Activated CD8-positive, alpha-beta T cell treated with anti-CD3 and anti-CD28 coated beads for 36 hours (primary cell): ENCODE measurements around the gene CEMIP. TPM values are rescaled to one million over a fixed set of nuclear protein-coding genes. Genes with fewer than 3 reads are reported as not detected.

Source experiments
- ATAC-seq: fragments of 200-7000 bp; cut with Tn5 transposase; one replicate; pipeline ENCODE4 v1.10.0; 2021; ENCODE audit warnings: mild to moderate bottlenecking, moderate library complexity
- CTCF ChIA-PET: fragments of 350-600 bp; sonication (Branson Sonifier 250); formaldehyde crosslinking; loops from one replicate; lab custom pipeline; 2021; ENCODE audit warnings: antibody characterized with exemption; lab: Charles Lee
- POLR2A ChIA-PET: fragments of 350-600 bp; sonication (Branson Sonifier 250); formaldehyde crosslinking; loops from one replicate; lab custom pipeline; 2021; ENCODE audit warnings: antibody characterized with exemption; lab: Charles Lee
- DNase-seq: peaks from one replicate; pipeline ENCODE4 v3.0.0-alpha.2; 2020
- H3K27ac Mint-ChIP-seq: one replicate; pipeline ENCODE4 v1.8.0; 2021; ENCODE audit warnings: mild to moderate bottlenecking, mixed read lengths
- H3K27me3 Mint-ChIP-seq: one replicate; pipeline ENCODE4 v1.8.0; 2021; ENCODE audit warnings: mixed read lengths
- H3K36me3 Mint-ChIP-seq: one replicate; pipeline ENCODE4 v1.8.0; 2021; ENCODE audit warnings: low read depth, mixed read lengths
- H3K4me1 Mint-ChIP-seq: one replicate; pipeline ENCODE4 v1.8.0; 2021; ENCODE audit warnings: low read depth, mixed read lengths
- H3K4me3 Mint-ChIP-seq: one replicate; pipeline ENCODE4 v1.8.0; 2021; ENCODE audit warnings: mild to moderate bottlenecking, moderate library complexity, mixed read lengths
- H3K9me3 Mint-ChIP-seq: one replicate; pipeline ENCODE4 v1.8.0; 2021; ENCODE audit warnings: mixed read lengths
- intact Hi-C: fragments of 100-400 bp; cut with micrococcal nuclease; formaldehyde crosslinking; loops from one replicate; pipeline ENCODE4 v1.10.0; 2022
- total RNA-seq, 2 experiments: library from RNA; stranded (reverse); gene quantifications; one replicate each; pipeline ENCODE4 v1.2.3, GENCODE V29; 2021
- TF ChIP-seq, protein P1 (sequence below): fragments of 200-600 bp; IDR thresholded peaks from one replicate; pipeline ENCODE4 v1.8.0; 2022; ENCODE audit warnings: antibody characterized with exemption, mild to moderate bottlenecking

Gene CEMIP
- total RNA-seq, 2 experiments from 2014 or later, result not detected

- TF ChIP-seq, protein P1, sequence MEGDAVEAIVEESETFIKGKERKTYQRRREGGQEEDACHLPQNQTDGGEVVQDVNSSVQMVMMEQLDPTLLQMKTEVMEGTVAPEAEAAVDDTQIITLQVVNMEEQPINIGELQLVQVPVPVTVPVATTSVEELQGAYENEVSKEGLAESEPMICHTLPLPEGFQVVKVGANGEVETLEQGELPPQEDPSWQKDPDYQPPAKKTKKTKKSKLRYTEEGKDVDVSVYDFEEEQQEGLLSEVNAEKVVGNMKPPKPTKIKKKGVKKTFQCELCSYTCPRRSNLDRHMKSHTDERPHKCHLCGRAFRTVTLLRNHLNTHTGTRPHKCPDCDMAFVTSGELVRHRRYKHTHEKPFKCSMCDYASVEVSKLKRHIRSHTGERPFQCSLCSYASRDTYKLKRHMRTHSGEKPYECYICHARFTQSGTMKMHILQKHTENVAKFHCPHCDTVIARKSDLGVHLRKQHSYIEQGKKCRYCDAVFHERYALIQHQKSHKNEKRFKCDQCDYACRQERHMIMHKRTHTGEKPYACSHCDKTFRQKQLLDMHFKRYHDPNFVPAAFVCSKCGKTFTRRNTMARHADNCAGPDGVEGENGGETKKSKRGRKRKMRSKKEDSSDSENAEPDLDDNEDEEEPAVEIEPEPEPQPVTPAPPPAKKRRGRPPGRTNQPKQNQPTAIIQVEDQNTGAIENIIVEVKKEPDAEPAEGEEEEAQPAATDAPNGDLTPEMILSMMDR, result no peak
- DNase-seq, result no peak
- Mint-ChIP-seq H3K36me3 (peaks cover 10% of the 10 kb centered on the region), H3K9me3 (no peaks in the 10 kb centered on the region), H3K4me1 (no peaks in the 10 kb centered on the region), H3K4me3 (no peak overlapping the region), H3K27ac (no peak overlapping the region), H3K27me3 (no peaks in the 10 kb centered on the region)
- ChIA-PET CTCF (no interaction called here), POLR2A (interaction anchor here (1.1 kb wide), 1 partner anchor 9 kb away, joined by 3 read pairs; no protein-coding TSS in a partner anchor)
- ATAC-seq, result no peak
- intact Hi-C loops, result no loop called here
These were observed 134.4 kb downstream of the CEMIP start for GRCh38 chr15:80913541-80913940.

- Mint-ChIP-seq H3K9me3 (no peaks in the 10 kb centered on the region), H3K27me3 (no peaks in the 10 kb centered on the region), H3K36me3 (peaks cover 4% of the 10 kb centered on the region), H3K27ac (no peak overlapping the region), H3K4me1 (peaks cover 8% of the 10 kb centered on the region), H3K4me3 (no peak overlapping the region)
- TF ChIP-seq, protein P1, result no peak
- no peak for DNase-seq
- ChIA-PET POLR2A (no interaction called here), CTCF (interaction anchor here (0.9 kb wide), 1 partner anchor 139 kb away, joined by 3 read pairs; no protein-coding TSS in a partner anchor)
- ATAC-seq, result no peak
- intact Hi-C loops, result no loop called here
These were observed 136.3 kb downstream of the CEMIP start for GRCh38 chr15:80915472-80915871.

GRCh38 chr15:80916056-80916455, 136.9 kb downstream of the CEMIP start:
- ChIA-PET CTCF (interaction anchor here (0.9 kb wide), 1 partner anchor 139 kb away, joined by 3 read pairs; no protein-coding TSS in a partner anchor), POLR2A (no interaction called here)
- TF ChIP-seq, protein P1, result no peak
- H3K36me3 Mint-ChIP-seq, result peaks cover under 1% of the 10 kb centered on the region
- ATAC-seq (no peak), DNase-seq (no peak)
- H3K4me1 Mint-ChIP-seq, result peaks cover 14% of the 10 kb centered on the region
- H3K4me3 Mint-ChIP-seq, result no peak overlapping the region
- intact Hi-C loops, result no loop called here
- no peak overlapping the region for H3K27ac Mint-ChIP-seq
- no peaks in the 10 kb centered on the region for H3K9me3 Mint-ChIP-seq
- H3K27me3 Mint-ChIP-seq, result no peaks in the 10 kb centered on the region

DNA sequence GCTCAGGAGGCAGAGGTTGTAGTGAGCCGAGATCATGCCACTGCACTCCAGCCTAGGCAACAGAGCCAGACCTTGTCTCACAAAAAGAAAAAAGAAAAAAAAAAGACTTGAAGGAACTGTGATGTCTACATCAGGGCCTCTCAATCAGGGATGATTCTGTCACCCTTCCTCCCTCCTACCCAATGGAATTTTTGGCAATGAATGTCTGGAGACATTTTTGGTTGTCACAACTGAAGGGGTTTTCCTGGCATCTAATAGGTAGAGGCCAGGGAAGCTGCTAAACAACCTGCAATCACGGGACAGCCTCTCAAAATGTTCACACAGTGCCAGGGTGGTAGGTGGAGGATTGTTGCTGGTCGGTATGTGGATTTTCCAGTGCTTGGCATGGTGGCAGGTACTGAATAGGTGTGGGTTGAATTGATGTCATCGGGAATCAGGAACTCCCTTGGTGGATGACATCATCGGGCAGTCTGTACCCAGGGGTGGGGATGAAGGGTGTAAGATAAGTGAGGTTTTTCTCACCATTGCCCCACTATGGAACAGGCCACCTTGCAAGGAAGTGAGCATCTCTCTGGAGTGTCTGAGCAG, 139.1 kb downstream of the CEMIP start:
- H3K4me3 Mint-ChIP-seq, result no peak overlapping the region
- DNase-seq (no peak), ATAC-seq (no peak)
- H3K4me1 Mint-ChIP-seq, result peaks cover 15% of the 10 kb centered on the region
- peaks cover 2% of the 10 kb centered on the region for H3K36me3 Mint-ChIP-seq
- POLR2A ChIA-PET, result no interaction called here
- intact Hi-C loops, result no loop called here
- H3K27me3 Mint-ChIP-seq, result no peaks in the 10 kb centered on the region
- TF ChIP-seq, protein P1, result no peak
- H3K9me3 Mint-ChIP-seq, result no peaks in the 10 kb centered on the region
- no peak overlapping the region for H3K27ac Mint-ChIP-seq
- CTCF ChIA-PET, result no interaction called here

DNA sequence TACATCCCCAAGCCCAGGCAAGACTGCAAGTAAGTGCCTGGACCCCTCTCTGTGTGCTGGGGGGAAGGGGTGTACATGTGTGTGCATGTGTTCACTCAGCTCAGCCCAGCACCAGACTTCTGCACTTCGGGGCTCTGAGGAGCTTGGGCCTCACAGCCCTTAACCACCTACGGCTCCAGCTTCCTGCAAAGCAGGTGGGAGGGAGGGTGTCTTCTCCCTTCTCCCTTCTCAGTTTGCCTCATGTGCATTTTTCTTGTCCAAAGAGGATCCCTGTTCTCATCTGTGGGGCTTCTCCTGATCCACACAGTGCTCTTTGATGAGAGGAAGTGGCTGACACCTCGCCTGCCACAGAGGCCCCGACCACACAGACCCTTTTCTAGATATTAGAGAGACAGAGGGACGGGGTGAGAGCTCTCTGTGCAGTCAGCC, 141.1 kb downstream of the CEMIP start:
- DNase-seq (peak; percentile 71), ATAC-seq (peak; percentile 92)
- intact Hi-C loops, result no loop called here
- CTCF ChIA-PET, result interaction anchor here (2.1 kb wide), 1 partner anchor 50 kb away, joined by 7 read pairs; no protein-coding TSS in a partner anchor
- Mint-ChIP-seq H3K4me1 (peaks cover 15% of the 10 kb centered on the region), H3K27ac (no peak overlapping the region), H3K27me3 (no peaks in the 10 kb centered on the region), H3K36me3 (peaks cover 2% of the 10 kb centered on the region), H3K9me3 (no peaks in the 10 kb centered on the region), H3K4me3 (no peak overlapping the region)
- POLR2A ChIA-PET, result no interaction called here
- TF ChIP-seq, protein P1, result no peak
